Endothelial cell of umbilical vein (primary cell): Measurements from ENCODE around the gene RCOR1. TPM values are rescaled to one million over a fixed set of nuclear protein-coding genes. Genes with fewer than 3 reads are reported as not detected.
A peak's percentile ranks its signal among the peaks of the same experiment; 100 is the strongest.

Experiments
- BruUV-seq: library from RNA; stranded (reverse); fragments of 400-500 nt; replicated peaks from 2 replicates; lab custom pipeline; 2021; lab: Mats Ljungman, UMichigan
- CTCF ChIA-PET: fragments of 300-600, 350-600 bp; sonication (Branson Sonifier 250); formaldehyde crosslinking; loops from one replicate; lab custom pipeline; 2021; ENCODE audit warnings: antibody characterized with exemption, inconsistent platforms; lab: Charles Lee
- POLR2A ChIA-PET: fragments of 300-600, 350-600 bp; sonication (Branson Sonifier 250); formaldehyde crosslinking; loops from one replicate; lab custom pipeline; 2021; ENCODE audit warnings: antibody characterized with exemption, inconsistent platforms; lab: Charles Lee
- DNase-seq: peaks from one replicate; pipeline ENCODE4 v3.0.0-alpha.2; 2011; ENCODE audit warnings: low read depth, low spot score
- FAIRE-seq: peaks from 2 replicates; lab custom pipeline; 2011; peaks lifted over from hg19 to GRCh38; lab: Jason Lieb, UNC
- H2AFZ ChIP-seq: 2 replicates; pipeline ENCODE4 v1.6.0; 2012; ENCODE audit warnings: low read depth, low read length, control low read depth, inconsistent platforms
- H3K27ac ChIP-seq: 2 replicates; pipeline ENCODE4 v1.5.1; 2011; ENCODE audit warnings: low read depth, mild to moderate bottlenecking, control low read depth, low read length, moderate library complexity; ENCODE audit not compliant: insufficient read depth
- H3K27me3 ChIP-seq, 2 experiments: 2 replicates each; pipeline versions ENCODE4 v1.6.0 to v1.6.1; 2011; ENCODE audit warnings: low read length in 2 of 2, mixed read lengths in 1 of 2; ENCODE audit not compliant: control insufficient read depth in 2 of 2, insufficient read depth in 2 of 2
- H3K36me3 ChIP-seq, 2 experiments: 2 replicates in 1 of 2; 3 replicates in 1 of 2; pipeline ENCODE4 v1.5.1; 2011; ENCODE audit warnings: low read length in 2 of 2, mild to moderate bottlenecking in 1 of 2, moderate library complexity in 1 of 2; ENCODE audit not compliant: control insufficient read depth in 2 of 2, insufficient read depth in 2 of 2; ENCODE audit errors: extremely low read depth in 1 of 2
- H3K4me1 ChIP-seq: 3 replicates; pipeline ENCODE4 v1.5.1; 2011; ENCODE audit warnings: mild to moderate bottlenecking, low read length; ENCODE audit not compliant: control insufficient read depth, insufficient read depth; ENCODE audit errors: extremely low read depth
- H3K4me2 ChIP-seq: 2 replicates; pipeline ENCODE4 v1.6.1; 2011; ENCODE audit warnings: low read length, control low read depth, mixed read lengths; ENCODE audit not compliant: insufficient read depth
- H3K4me3 ChIP-seq, 3 experiments: fragments of 200-600 bp in 1 of 3; sonication (generic), shearing (Covaris generic) in 1 of 3; replicated peaks in 1 of 3; 2 replicates each; pipeline ENCODE4 v1.5.1; 2011 to 2016; ENCODE audit warnings: control low read depth in 3 of 3, low read length in 3 of 3, mild to moderate bottlenecking in 2 of 3, inconsistent platforms in 1 of 3, low read depth in 1 of 3, moderate library complexity in 1 of 3; ENCODE audit not compliant: insufficient read depth in 1 of 3
- H3K79me2 ChIP-seq: 2 replicates; pipeline ENCODE4 v1.6.0; 2012; ENCODE audit warnings: low read length, inconsistent platforms; ENCODE audit not compliant: control insufficient read depth, insufficient read depth
- H3K9ac ChIP-seq: replicated peaks from 2 replicates; pipeline ENCODE3; 2011; ENCODE audit warnings: low read length, control low read depth; ENCODE audit not compliant: insufficient read depth; ENCODE audit errors: extremely low read depth
- H3K9me1 ChIP-seq: replicated peaks from 3 replicates; pipeline ENCODE4 v1.6.0; 2011; ENCODE audit warnings: mild to moderate bottlenecking, low read length; ENCODE audit not compliant: control insufficient read depth, insufficient read depth; ENCODE audit errors: extremely low read depth
- H3K9me3 ChIP-seq: replicated peaks from 2 replicates; pipeline ENCODE4 v1.5.1; 2012; ENCODE audit warnings: low read length, inconsistent platforms; ENCODE audit not compliant: control insufficient read depth, insufficient read depth
- H4K20me1 ChIP-seq: replicated peaks from 2 replicates; pipeline ENCODE3; 2011; ENCODE audit warnings: mild to moderate bottlenecking, low read length; ENCODE audit not compliant: control insufficient read depth, insufficient read depth; ENCODE audit errors: extremely low read depth
- EZH2 ChIP-seq: IDR thresholded peaks from 2 replicates; pipeline ENCODE4 v1.6.1; 2012; ENCODE audit warnings: borderline replicate concordance, low read depth, mild to moderate bottlenecking, moderate library complexity, low read length, inconsistent platforms; ENCODE audit not compliant: severe bottlenecking
- FOS ChIP-seq: IDR thresholded peaks from 2 replicates; pipeline ENCODE4 v1.6.1; 2011; ENCODE audit warnings: mild to moderate bottlenecking, low read length, moderate library complexity, borderline replicate concordance; ENCODE audit not compliant: insufficient read depth
- GATA2 ChIP-seq: IDR thresholded peaks from 2 replicates; pipeline ENCODE4 v1.7.0; 2011; ENCODE audit warnings: low read depth, mild to moderate bottlenecking, moderate library complexity, mixed read lengths, low read length; ENCODE audit not compliant: insufficient read length, insufficient read depth
- JUN ChIP-seq: IDR thresholded peaks from 2 replicates; pipeline ENCODE4 v1.6.1; 2011; ENCODE audit warnings: borderline replicate concordance, low read depth; ENCODE audit not compliant: insufficient read length, insufficient read depth
- MYC ChIP-seq: IDR thresholded peaks from one replicate; pipeline ENCODE4 v1.6.1; 2011; ENCODE audit warnings: mild to moderate bottlenecking, low read depth, low read length
- POLR2A ChIP-seq: IDR thresholded peaks from 2 replicates; pipeline ENCODE4 v1.6.1; 2012; ENCODE audit warnings: low read depth, mild to moderate bottlenecking, control low read depth, low read length
- POLR2AphosphoS5 ChIP-seq: IDR thresholded peaks from 2 replicates; pipeline ENCODE4 v1.6.1; 2012; ENCODE audit warnings: low read depth, mild to moderate bottlenecking, control low read depth, low read length, moderate library complexity; ENCODE audit not compliant: insufficient read depth
- dilution Hi-C: fragments of 300-500 bp; cut with MboI; formaldehyde crosslinking; loops from one replicate; pipeline ENCODE4 v1.15.0; 2019; ENCODE audit warnings: low sequenced_read_pairs; ENCODE audit not compliant: extremely low pct_ligation_motif_present
- intact Hi-C: fragments of 100-400 bp; cut with micrococcal nuclease; formaldehyde crosslinking; loops from one replicate; pipeline ENCODE4 v1.10.0; 2022
- polyA plus RNA-seq, 4 experiments: library from polyadenylated mRNA; depleted of rRNA in 3 of 4; stranded (reverse) in 3 of 4; unstranded in 1 of 4; fragments of >200 nt; gene quantifications; 2 replicates each; pipeline versions ENCODE4 v1.2.1 to v1.2.3, GENCODE V29; 2011 to 2012; ENCODE audit warnings: missing spikeins in 1 of 4
- total RNA-seq: library from RNA; stranded (reverse); gene quantifications from 2 replicates; pipeline ENCODE4 v1.2.3, GENCODE V29; 2021
- TF ChIP-seq, protein P1 (sequence below): IDR thresholded peaks from 2 replicates; pipeline ENCODE4 v1.6.1; 2011; ENCODE audit not compliant: insufficient read depth, insufficient read length
- TF ChIP-seq, protein P2 (sequence below), 2 donors: IDR thresholded peaks; 1 replicate in 1 of 2; 2 replicates in 1 of 2; pipeline ENCODE4 v1.5.1; 2011; ENCODE audit warnings: low read length in 2 of 2, mild to moderate bottlenecking in 2 of 2, moderate library complexity in 2 of 2, control low read depth in 1 of 2, inconsistent platforms in 1 of 2, low read depth in 1 of 2; ENCODE audit not compliant: insufficient read depth in 1 of 2; ENCODE audit errors: extremely low read depth in 1 of 2

The RCOR1 gene
- total and polyA plus RNA-seq, 2 donors (not counting 3 experiments of a cell fraction or from before 2014, with no cell fraction given), result 15.6 to 32.2 TPM

DNA sequence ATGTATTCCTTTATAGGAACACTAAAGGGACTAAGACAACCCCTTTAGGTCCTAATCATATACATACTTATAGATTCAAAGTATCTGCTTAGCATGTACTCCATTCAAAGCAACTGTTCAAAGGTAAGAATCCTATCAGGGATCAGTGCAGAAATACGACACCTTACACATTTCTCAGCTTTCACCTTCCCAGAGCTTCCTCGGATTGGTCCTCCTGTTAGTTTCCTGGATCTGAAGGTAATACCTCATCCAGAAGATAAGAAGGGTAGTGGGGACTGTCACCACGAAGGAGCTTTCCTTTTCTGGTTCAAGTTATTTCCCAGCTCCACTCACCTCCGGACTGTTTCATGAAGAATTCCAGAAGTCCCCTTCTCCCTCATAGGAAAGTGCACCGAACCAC is 38.0 kb downstream of the RCOR1 start:
- no peak for FAIRE-seq
- ChIA-PET POLR2A (no interaction called here), CTCF (interaction anchor here (1.0 to 1.9 kb wide), 3 partner anchors 11 to 36 kb away, joined by 3 to 9 read pairs (median 6); no protein-coding TSS in a partner anchor)
- no peaks in the 10 kb centered on the region for H3K9me3 ChIP-seq
- H3K79me2 ChIP-seq, result peaks cover 67% of the 10 kb centered on the region
- intact Hi-C loops, result no loop called here
- H2AFZ ChIP-seq, result no peak overlapping the region
- no peak for DNase-seq
- H3K27ac ChIP-seq, result peak overlapping the region; percentile 22
- no peak overlapping the region for H3K9ac ChIP-seq
- H3K4me2 ChIP-seq, result no peak overlapping the region
- H3K4me3 ChIP-seq, result no peak overlapping the region
- no peaks in the 10 kb centered on the region for H3K27me3 ChIP-seq
- H3K9me1 ChIP-seq, result no peaks in the 10 kb centered on the region
- no peaks in the 10 kb centered on the region for H3K36me3 ChIP-seq
- H4K20me1 ChIP-seq, result no peaks in the 10 kb centered on the region
- TF ChIP-seq POLR2A, result no peak
- no peak for TF ChIP-seq MYC
- TF ChIP-seq, protein P1, sequence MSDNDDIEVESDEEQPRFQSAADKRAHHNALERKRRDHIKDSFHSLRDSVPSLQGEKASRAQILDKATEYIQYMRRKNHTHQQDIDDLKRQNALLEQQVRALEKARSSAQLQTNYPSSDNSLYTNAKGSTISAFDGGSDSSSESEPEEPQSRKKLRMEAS, result no peak
- no peak for TF ChIP-seq JUN
- TF ChIP-seq EZH2, result no peak
- TF ChIP-seq, protein P2, sequence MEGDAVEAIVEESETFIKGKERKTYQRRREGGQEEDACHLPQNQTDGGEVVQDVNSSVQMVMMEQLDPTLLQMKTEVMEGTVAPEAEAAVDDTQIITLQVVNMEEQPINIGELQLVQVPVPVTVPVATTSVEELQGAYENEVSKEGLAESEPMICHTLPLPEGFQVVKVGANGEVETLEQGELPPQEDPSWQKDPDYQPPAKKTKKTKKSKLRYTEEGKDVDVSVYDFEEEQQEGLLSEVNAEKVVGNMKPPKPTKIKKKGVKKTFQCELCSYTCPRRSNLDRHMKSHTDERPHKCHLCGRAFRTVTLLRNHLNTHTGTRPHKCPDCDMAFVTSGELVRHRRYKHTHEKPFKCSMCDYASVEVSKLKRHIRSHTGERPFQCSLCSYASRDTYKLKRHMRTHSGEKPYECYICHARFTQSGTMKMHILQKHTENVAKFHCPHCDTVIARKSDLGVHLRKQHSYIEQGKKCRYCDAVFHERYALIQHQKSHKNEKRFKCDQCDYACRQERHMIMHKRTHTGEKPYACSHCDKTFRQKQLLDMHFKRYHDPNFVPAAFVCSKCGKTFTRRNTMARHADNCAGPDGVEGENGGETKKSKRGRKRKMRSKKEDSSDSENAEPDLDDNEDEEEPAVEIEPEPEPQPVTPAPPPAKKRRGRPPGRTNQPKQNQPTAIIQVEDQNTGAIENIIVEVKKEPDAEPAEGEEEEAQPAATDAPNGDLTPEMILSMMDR (IDR thresholded peaks at IDR 0.05; ENCODE audit: extremely low read depth in 1 of 2, insufficient read depth in 1 of 2, low read depth in 1 of 2, low read length in 2 of 2), result no peak
- TF ChIP-seq POLR2AphosphoS5, result no peak
- no peak for TF ChIP-seq GATA2
- no peak for TF ChIP-seq FOS
- BruUV-seq, result no TSS peak
- peaks cover 34% of the 10 kb centered on the region for H3K4me1 ChIP-seq
- dilution Hi-C loops, result no loop called here
